ENCODE results near the gene ELL.

DNA sequence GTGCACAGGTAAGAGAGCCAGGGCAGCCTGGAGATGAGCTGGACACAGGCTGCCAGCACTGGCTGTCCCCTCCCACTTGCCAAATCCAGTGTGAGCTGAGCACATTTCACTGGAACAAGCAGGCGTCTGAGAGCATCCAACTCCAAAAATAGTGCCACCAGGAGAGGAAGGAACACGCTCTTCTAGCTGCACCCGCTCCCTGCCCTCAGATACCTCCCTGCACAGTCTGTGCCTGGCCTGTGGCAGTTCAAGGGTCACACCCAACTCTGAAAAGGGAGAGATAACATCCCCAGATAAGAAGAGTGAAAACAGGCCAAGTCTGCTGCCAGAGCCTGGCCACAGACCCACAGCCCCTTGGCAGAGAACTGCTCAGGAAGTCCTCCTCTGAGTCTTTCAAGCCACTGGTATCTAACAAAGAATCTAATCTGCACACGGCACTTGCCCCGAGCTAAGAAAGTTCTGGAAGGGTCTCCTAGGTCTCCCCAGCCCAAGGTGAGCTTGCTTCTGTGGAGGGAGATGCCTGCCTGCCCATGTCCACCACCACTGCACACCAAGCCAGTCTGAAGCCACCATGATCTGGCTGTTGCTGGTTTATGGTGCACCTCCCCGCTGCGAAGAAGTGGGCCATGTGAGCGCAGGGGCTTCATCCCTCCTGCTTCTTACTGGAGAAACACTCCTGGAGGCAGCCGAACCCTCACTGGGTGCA, 14.7 kb downstream of the ELL start:
- TF ChIP-seq, protein P1, sequence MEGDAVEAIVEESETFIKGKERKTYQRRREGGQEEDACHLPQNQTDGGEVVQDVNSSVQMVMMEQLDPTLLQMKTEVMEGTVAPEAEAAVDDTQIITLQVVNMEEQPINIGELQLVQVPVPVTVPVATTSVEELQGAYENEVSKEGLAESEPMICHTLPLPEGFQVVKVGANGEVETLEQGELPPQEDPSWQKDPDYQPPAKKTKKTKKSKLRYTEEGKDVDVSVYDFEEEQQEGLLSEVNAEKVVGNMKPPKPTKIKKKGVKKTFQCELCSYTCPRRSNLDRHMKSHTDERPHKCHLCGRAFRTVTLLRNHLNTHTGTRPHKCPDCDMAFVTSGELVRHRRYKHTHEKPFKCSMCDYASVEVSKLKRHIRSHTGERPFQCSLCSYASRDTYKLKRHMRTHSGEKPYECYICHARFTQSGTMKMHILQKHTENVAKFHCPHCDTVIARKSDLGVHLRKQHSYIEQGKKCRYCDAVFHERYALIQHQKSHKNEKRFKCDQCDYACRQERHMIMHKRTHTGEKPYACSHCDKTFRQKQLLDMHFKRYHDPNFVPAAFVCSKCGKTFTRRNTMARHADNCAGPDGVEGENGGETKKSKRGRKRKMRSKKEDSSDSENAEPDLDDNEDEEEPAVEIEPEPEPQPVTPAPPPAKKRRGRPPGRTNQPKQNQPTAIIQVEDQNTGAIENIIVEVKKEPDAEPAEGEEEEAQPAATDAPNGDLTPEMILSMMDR (IDR thresholded peaks at IDR 0.05): no peak
- no peak for TF ChIP-seq POLR2A (IDR thresholded peaks at IDR 0.05)
